ENCODE measurements around the gene C16orf96. TPM values are rescaled to one million over a fixed set of nuclear protein-coding genes. Genes with fewer than 3 reads are reported as not detected.

C16orf96 gene
- total RNA-seq, 6 donors from 2014 or later, result 0.24 to 1.0 (median 0.46) TPM; not detected in 1

DNA sequence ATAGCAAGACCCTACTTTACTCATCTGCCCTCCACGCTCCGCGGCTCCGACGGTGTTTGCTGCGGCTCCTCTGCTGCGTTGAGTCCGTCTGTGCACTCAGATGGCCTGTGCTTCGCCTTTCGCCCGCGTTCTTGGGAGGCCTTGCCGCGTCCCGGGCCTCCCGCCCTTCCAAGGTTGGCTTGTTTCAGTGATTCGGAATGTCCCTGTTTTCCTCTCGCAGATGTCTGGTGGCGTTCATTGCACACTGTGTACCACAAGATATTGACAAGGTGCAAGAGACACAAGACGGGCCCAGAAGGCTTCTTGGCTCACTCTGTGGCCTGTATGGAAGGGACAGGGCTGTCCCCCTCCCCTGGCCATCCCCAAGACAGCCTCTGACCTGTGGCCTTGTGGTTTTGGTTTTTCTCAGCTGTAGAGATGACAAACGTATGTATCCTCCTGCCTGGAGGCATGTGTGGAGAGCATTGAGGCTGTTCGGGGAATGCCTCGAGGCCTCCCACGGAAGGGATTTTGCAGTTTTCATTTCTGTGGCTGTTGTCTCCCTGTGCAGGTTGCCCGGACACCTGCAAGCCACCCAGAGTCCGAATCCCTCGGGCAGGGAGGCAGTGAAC lies 83.9 kb downstream of the C16orf96 start:
- ATAC-seq (ENCODE audit: low FRiP score in 2 of 2), result peak in 1 of 2 donors; percentile 56
- Histone ChIP-seq H3K9me3 (no peaks in the 10 kb centered on the region), H3K4me3 (no peak overlapping the region), H3K4me1 (peaks cover 15 to 36% (median 23%) of the 10 kb centered on the region in 4 donors), H3K27ac (peak overlapping the region; percentile 37 to 74 (median 64)), H3K27me3 (no peaks in the 10 kb centered on the region), H3K36me3 (peaks cover 0 to 29% (median 9%) of the 10 kb centered on the region in 4 donors)
- peak in 1 of 2 donors; percentile 79 for DNase-seq
- WGBS, 2 donors, result 86 to 88% methylated on average over 23 to 27 of the region's 27 CpGs
- TF ChIP-seq EP300 (IDR thresholded peaks at IDR 0.05) (peak in 1 of 4 donors; percentile 53), POLR2AphosphoS5 (IDR thresholded peaks at IDR 0.05) (peak in 1 of 2 donors; percentile 26), CTCF (IDR thresholded peaks at IDR 0.05) (no peak), POLR2A (IDR thresholded peaks at IDR 0.05) (no peak)

GRCh38 chr16:4640572-4641305 lies 84.6 kb downstream of the C16orf96 start:
- peak in 1 of 2 donors; percentile 59 for DNase-seq
- 49 to 74% methylated on average over 16 to 19 of the region's 19 CpGs for WGBS, 2 donors

DNA sequence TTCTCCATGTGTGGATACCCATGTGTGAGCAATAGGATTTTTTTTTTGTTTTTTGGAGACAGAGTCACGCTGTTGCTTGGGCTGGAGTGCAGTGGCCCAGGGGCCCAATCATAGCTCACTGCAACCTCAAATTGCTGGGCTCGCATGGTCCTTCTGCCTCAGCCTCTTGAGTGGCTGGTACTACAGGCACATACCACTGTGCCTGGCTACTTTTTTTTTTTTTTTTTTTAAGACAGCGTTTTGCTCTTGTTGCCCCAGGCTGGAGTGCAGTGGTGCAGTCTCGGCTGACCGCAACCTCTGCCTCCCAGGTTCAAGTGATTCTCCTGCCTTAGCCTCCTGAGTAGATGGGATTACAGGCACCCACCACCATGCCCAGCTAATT lies 85.2 kb downstream of the C16orf96 start:
- Histone ChIP-seq H3K4me3 (no peak overlapping the region), H3K27ac (peak overlapping the region in 3 of 4 donors; percentile 64 to 74 (median 66)), H3K9me3 (no peaks in the 10 kb centered on the region), H3K27me3 (no peaks in the 10 kb centered on the region), H3K4me1 (peaks cover 15 to 40% (median 23%) of the 10 kb centered on the region in 4 donors), H3K36me3 (peaks cover 0 to 34% (median 8%) of the 10 kb centered on the region in 4 donors)
- WGBS, 2 donors, result 68 to 86% methylated on average over 5 of the region's 5 CpGs
- ATAC-seq (ENCODE audit: low FRiP score in 2 of 2) (peak; percentile 43 to 69), DNase-seq (peak in 1 of 2 donors; percentile 49)
- TF ChIP-seq CTCF (IDR thresholded peaks at IDR 0.05) (no peak), POLR2A (IDR thresholded peaks at IDR 0.05) (no peak), POLR2AphosphoS5 (IDR thresholded peaks at IDR 0.05) (no peak), EP300 (IDR thresholded peaks at IDR 0.05) (no peak)

More at GRCh38 chr16:4640572-4641305, 84.6 kb downstream of the C16orf96 start:
- H3K4me3 ChIP-seq, result no peak overlapping the region
- TF ChIP-seq POLR2AphosphoS5 (IDR thresholded peaks at IDR 0.05), result no peak
- TF ChIP-seq CTCF (IDR thresholded peaks at IDR 0.05), result no peak
- no peak for TF ChIP-seq EP300 (IDR thresholded peaks at IDR 0.05)
- TF ChIP-seq POLR2A (IDR thresholded peaks at IDR 0.05), result no peak
- H3K27ac ChIP-seq, result peak overlapping the region; percentile 37 to 74 (median 64)
- peaks cover 0 to 31% (median 10%) of the 10 kb centered on the region in 4 donors for H3K36me3 ChIP-seq
- peak; percentile 61 to 81 for ATAC-seq (ENCODE audit: low FRiP score in 2 of 2)
- peaks cover 15 to 40% (median 23%) of the 10 kb centered on the region in 4 donors for H3K4me1 ChIP-seq
- no peaks in the 10 kb centered on the region for H3K9me3 ChIP-seq
- no peaks in the 10 kb centered on the region for H3K27me3 ChIP-seq

GRCh38 chr16:4641895-4642294 lies 85.8 kb downstream of the C16orf96 start:
- no peak for ATAC-seq (ENCODE audit: low FRiP score in 2 of 2)
- no peak overlapping the region for H3K4me3 ChIP-seq
- TF ChIP-seq POLR2AphosphoS5 (IDR thresholded peaks at IDR 0.05) (no peak), CTCF (IDR thresholded peaks at IDR 0.05) (no peak), EP300 (IDR thresholded peaks at IDR 0.05) (no peak), POLR2A (IDR thresholded peaks at IDR 0.05) (no peak)
- no peaks in the 10 kb centered on the region for H3K9me3 ChIP-seq
- 69 to 84% methylated on average over 12 to 14 of the region's 14 CpGs for WGBS, 2 donors
- peaks cover 15 to 45% (median 23%) of the 10 kb centered on the region in 4 donors for H3K4me1 ChIP-seq
- no peak for DNase-seq
- H3K27ac ChIP-seq, result peak overlapping the region in 3 of 4 donors; percentile 64 to 74 (median 66)
- no peaks in the 10 kb centered on the region for H3K27me3 ChIP-seq
- peaks cover 0 to 37% (median 9%) of the 10 kb centered on the region in 4 donors for H3K36me3 ChIP-seq
